GM12874 (cell line): ENCODE data around the gene TH.

ENCODE experiments used
- TF ChIP-seq, protein P1 (sequence below): IDR thresholded peaks from 2 replicates; pipeline ENCODE4 v1.5.1; 2011; ENCODE audit warnings: low read depth, mild to moderate bottlenecking, control low read depth, low read length, moderate library complexity; ENCODE audit not compliant: insufficient read depth

Gene TH

DNA sequence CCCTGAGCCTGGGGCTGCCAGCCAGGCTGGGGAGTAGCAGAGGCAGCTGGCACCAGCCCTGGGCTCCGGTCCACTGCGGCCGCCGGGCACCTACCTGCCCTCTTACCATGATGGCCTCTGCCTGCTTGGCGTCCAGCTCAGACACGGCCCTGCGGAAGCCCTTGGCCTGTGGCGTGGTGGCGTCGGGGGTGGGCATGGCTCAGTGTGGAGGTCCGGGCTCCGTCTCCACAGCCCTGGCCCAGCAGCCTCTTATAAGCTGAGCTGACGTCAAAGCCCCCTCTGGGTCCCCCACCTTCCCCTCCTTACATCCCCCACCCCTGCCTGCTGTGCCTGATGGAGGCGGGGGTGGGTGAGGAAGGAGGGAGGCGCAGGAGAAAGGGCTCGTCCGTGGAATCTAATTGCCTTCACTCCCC, at the start of gene TH:
Gene TH, minus strand, starts transcription at position 225 of the 413 bp plus-strand sequence. Its CDS starts 29 bp downstream, at position 196.
- TF ChIP-seq, protein P1, sequence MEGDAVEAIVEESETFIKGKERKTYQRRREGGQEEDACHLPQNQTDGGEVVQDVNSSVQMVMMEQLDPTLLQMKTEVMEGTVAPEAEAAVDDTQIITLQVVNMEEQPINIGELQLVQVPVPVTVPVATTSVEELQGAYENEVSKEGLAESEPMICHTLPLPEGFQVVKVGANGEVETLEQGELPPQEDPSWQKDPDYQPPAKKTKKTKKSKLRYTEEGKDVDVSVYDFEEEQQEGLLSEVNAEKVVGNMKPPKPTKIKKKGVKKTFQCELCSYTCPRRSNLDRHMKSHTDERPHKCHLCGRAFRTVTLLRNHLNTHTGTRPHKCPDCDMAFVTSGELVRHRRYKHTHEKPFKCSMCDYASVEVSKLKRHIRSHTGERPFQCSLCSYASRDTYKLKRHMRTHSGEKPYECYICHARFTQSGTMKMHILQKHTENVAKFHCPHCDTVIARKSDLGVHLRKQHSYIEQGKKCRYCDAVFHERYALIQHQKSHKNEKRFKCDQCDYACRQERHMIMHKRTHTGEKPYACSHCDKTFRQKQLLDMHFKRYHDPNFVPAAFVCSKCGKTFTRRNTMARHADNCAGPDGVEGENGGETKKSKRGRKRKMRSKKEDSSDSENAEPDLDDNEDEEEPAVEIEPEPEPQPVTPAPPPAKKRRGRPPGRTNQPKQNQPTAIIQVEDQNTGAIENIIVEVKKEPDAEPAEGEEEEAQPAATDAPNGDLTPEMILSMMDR: no peak

DNA sequence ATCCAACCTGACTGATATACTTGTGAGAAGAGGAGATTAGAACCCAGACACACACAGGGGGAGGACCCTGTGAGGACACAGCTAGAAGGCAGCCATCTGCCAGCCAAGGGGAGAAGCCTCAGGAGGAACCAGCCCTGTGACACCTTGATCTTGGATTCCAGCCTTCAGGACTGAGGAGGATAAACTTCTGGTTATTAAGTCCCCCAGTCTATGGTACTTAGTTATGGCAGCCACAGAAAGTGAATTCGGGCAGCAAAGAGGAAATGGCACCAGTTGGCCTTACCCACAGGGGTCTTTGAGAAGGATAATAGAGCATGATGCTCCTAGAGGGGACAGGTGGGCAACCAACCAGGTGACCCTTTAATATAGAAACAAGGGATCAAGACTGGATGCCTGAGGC, 49.4 kb upstream of the TH start:
- TF ChIP-seq, protein P1: no peak

DNA sequence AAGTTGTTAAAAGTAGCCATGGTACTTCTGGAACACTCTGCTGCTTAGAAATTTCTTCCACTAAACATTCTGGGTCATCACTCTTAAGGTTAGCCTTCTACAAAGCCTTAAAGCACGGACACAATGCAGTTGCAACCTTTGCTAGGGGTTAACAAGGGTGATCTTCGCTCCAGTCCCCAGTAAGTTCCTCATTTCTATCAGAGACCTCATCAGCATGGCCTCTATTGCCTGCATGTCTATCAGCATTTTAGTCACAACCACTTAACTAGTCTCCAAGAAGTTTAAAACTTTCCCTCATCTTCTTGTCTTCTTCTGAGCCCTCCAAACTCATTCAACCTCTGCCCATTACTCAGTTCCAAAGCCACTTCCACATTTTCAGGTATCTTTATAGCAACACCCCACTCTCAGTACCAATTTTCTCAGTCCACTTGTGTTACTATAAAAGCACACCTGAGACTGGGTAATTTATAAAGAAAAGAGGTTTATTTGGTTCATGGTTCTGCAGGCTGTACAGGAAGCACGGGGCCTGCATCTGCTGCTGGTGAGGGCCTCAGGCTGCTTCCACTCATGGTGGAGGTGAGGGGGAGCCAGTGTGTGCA, 48.7 kb upstream of the TH start:
- TF ChIP-seq, protein P1: no peak

DNA sequence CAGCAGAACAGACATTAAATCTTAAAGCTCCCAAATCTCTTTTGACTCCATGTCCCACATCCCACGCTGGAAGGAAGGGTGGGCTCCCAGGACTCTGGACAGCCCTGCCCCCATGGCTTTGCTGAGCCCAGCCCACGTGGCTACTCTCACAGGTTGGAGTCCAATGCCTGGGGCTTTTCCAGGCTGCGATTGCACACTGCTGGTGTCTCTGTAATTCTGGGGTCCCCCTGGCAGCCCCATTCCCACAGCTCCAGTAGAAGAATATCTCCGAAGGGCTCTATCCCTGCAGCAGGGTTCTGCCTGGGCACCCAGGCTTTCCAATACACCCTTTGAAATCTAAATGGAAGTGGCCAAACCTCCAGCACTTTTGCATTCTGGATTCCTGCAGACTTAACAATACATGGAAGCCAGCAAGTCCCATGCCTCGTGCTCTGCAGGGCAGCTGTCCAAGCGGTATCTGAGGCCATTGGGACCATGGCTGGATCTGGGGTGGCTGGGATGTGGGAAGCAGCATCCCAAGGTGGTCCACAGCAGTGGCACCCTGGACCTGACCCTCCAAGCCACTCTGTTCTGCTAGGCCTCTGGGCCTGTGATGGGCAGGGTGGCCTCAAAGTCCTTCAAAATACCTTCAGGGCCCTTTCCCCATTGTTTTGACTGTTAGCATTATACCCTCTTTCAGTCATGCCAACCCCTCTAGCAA, 47.9 kb upstream of the TH start:
- TF ChIP-seq, protein P1: no peak

DNA sequence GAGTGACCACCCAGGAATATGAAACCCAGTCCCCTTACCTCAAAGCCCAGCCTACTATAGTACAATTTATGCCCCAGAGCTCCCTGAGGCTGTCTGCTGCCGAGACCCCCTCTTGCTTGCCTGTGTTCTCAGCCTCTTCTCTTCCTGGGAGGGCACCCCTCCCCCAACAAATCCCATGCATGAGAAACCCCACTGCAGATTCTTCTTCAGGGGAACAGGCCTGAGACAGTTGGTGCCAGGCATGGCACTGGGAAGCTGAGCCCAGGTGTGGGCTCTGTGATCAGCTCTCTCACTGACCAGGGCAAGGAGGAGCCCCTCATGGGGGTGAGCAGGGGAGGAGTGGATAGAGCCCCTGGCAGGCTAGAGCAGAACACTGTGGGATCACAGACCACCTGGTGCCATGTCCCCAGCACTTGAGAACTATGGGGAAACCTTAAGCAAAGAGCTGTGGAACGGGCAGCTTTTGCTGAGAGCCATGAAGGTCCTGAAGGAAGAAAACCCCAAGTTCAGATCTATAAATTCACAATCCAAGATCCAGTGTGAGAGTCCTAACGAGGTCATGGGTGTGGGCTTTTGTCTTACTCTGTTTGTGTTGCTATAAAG, 46.5 kb upstream of the TH start:
- TF ChIP-seq, protein P1: no peak

DNA sequence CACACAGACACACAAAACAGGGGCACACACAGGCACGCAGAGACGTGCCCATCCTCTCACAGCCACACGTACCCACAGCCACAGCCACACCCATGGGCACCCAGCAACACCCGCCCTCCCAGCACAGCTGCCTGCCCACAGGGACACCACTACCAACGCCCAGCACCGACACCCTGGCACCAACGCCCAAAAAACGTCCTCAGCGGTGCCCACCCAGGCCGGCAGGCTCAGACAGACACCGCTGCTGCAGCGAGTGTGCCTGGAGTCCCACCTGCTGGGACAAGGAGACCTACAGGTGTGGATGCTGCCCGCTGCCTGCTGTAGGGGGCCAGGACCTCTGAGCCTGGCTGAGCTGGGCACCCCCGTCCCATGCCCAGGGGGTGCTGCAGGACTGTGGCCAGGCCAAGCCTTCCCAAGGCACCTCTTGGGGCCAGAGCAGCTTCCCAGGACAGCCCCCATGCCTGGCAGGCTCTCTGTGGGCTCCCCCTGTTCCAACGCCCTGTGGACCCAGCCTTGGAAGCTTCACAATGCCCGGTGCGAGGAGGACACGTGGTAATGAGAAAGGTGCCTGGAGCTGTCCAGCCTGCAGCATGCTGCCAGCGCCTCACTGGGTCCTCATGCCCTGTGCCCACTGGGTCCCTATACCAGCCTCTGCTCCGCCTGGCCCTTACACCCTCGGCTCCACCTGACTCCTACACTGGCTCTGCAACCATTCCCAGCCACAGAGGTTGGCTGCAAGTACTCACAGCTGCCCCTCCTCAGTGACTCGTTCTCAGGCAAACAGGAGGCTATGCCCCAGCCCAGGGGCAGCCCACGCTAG, 45.8 kb upstream of the TH start:
- TF ChIP-seq, protein P1: no peak
